OCI-LY7 (cell line): ENCODE data around the gene LGALS13.

Source experiments
- EZH2phosphoT487 ChIP-seq: fragments of 200-600 bp; sonication (generic); IDR thresholded peaks from 2 replicates; pipeline ENCODE4 v1.6.1; 2018; ENCODE audit warnings: low read depth, borderline replicate concordance, mild to moderate bottlenecking, mixed run types, antibody characterized with exemption, low read length, moderate library complexity, mixed read lengths
- TF ChIP-seq, protein P1 (sequence below): fragments of 200-600 bp; sonication (generic); conservative IDR thresholded peaks from 2 replicates; pipeline ENCODE4 v1.5.1; 2014; ENCODE audit warnings: mild to moderate bottlenecking, antibody characterized with exemption, low read length, moderate library complexity, mixed read lengths

DNA sequence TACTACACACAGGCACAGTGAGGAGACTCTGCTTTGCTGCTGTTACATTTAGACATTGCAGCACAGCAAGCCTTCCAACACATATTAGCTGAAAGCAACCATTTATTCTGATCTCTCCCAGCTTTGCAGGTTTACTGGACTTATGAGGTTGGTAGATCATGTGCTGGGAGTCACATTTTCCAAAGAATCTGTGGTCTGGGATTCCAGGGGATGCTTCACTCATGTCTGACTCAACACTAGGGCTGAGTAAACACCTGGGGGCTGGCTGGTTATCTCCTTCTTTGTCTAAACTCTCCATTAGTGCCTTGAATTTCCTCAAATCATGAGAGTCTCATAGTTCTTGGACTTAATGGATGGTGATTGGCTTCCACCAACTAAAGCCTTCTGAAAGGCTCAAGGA is 5.4 kb upstream of the LGALS13 start:
- TF ChIP-seq, protein P1, sequence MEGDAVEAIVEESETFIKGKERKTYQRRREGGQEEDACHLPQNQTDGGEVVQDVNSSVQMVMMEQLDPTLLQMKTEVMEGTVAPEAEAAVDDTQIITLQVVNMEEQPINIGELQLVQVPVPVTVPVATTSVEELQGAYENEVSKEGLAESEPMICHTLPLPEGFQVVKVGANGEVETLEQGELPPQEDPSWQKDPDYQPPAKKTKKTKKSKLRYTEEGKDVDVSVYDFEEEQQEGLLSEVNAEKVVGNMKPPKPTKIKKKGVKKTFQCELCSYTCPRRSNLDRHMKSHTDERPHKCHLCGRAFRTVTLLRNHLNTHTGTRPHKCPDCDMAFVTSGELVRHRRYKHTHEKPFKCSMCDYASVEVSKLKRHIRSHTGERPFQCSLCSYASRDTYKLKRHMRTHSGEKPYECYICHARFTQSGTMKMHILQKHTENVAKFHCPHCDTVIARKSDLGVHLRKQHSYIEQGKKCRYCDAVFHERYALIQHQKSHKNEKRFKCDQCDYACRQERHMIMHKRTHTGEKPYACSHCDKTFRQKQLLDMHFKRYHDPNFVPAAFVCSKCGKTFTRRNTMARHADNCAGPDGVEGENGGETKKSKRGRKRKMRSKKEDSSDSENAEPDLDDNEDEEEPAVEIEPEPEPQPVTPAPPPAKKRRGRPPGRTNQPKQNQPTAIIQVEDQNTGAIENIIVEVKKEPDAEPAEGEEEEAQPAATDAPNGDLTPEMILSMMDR = no peak
- no peak for TF ChIP-seq EZH2phosphoT487
